BJ (cell line): ENCODE measurements around the gene XIST. TPM values are rescaled to one million over a fixed set of nuclear protein-coding genes. Genes with fewer than 3 reads are reported as not detected.

ENCODE experiments used
- CTCF ChIA-PET: fragments of 350-600 bp; formaldehyde crosslinking; extraction: SDS; loops from one replicate; lab custom pipeline; 2021; ENCODE audit warnings: antibody characterized with exemption, inconsistent platforms; lab: Yijun Ruan, JAX
- POLR2A ChIA-PET: fragments of 300-600 bp; sonication (Branson Sonifier 250); formaldehyde crosslinking; extraction: SDS; loops from one replicate; lab custom pipeline; 2021; ENCODE audit warnings: antibody characterized with exemption; lab: Charles Lee
- DNase-seq: peaks from one replicate; pipeline ENCODE4 v3.0.0-alpha.2; 2011; ENCODE audit warnings: low read depth
- H3K27me3 ChIP-seq: 2 replicates; pipeline ENCODE4 v1.6.0; 2011; ENCODE audit warnings: low read length; ENCODE audit not compliant: control insufficient read depth, insufficient read depth
- H3K36me3 ChIP-seq: 2 replicates; pipeline ENCODE4 v1.5.1; 2011; ENCODE audit warnings: low read length; ENCODE audit not compliant: control insufficient read depth, insufficient read depth
- H3K4me3 ChIP-seq: 2 replicates; pipeline ENCODE4 v1.5.1; 2011; ENCODE audit warnings: low read depth, mild to moderate bottlenecking, control low read depth, low read length
- polyA plus RNA-seq: library from polyadenylated mRNA; depleted of rRNA; stranded (reverse); fragments of >200 nt; gene quantifications from 2 replicates; pipeline ENCODE4 v1.2.3, GENCODE V29; 2011
- TF ChIP-seq, protein P1 (sequence below): IDR thresholded peaks from 2 replicates; pipeline ENCODE4 v1.5.1; 2011; ENCODE audit warnings: low read depth, mild to moderate bottlenecking, control low read depth, inconsistent platforms, low read length, moderate library complexity; ENCODE audit not compliant: insufficient read depth

XIST gene
- polyA plus RNA-seq, 1 experiment, result 0.11 TPM

DNA sequence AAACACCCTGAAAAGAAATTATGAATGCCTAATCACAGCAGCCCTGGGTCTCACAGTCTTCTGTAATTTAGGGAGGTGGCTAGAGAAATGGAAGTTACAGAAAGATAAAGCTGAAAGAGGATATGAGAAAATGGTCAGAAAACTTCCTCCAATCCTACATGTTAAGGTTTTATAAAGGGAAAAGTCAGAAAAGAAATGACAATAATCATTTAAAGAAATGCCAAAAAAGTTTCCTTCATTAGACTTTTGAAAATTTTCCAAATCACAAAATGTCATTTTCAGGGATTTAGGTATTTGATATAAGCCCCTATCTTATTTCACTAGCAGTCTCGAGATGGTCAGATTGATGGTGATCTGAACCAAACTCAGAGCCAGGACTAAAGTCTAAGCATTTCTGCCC lies 13.4 kb downstream of the XIST start:
- CTCF ChIA-PET, result no interaction called here
- TF ChIP-seq, protein P1, sequence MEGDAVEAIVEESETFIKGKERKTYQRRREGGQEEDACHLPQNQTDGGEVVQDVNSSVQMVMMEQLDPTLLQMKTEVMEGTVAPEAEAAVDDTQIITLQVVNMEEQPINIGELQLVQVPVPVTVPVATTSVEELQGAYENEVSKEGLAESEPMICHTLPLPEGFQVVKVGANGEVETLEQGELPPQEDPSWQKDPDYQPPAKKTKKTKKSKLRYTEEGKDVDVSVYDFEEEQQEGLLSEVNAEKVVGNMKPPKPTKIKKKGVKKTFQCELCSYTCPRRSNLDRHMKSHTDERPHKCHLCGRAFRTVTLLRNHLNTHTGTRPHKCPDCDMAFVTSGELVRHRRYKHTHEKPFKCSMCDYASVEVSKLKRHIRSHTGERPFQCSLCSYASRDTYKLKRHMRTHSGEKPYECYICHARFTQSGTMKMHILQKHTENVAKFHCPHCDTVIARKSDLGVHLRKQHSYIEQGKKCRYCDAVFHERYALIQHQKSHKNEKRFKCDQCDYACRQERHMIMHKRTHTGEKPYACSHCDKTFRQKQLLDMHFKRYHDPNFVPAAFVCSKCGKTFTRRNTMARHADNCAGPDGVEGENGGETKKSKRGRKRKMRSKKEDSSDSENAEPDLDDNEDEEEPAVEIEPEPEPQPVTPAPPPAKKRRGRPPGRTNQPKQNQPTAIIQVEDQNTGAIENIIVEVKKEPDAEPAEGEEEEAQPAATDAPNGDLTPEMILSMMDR, result no peak
- Histone ChIP-seq H3K36me3 (no peaks in the 10 kb centered on the region), H3K27me3 (no peaks in the 10 kb centered on the region), H3K4me3 (no peak overlapping the region)
- DNase-seq, result no peak
- POLR2A ChIA-PET, result interaction anchor here (0.6 kb wide), 1 partner anchor 10 kb away, joined by 12 read pairs; no protein-coding TSS in a partner anchor

DNA sequence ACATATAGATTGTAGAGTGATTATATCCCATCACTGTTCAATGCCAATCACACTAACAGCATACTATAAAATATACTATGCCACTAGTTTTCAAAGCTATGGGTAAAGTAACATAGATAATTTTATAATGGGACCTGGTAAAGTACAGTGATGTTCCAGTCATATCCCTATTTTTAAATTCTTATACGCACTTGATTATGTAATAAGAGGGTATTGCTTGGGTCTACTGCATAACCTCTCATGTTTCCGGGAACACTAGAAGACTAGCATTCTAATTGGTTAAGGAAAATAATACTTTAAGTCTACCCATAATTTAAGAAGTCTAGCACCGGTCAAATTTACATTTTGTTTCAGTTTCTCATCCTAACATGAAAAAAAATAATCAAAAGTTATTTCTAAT lies 14.4 kb downstream of the XIST start:
- POLR2A ChIA-PET, result no interaction called here
- no peaks in the 10 kb centered on the region for H3K27me3 ChIP-seq
- CTCF ChIA-PET, result no interaction called here
- DNase-seq, result no peak
- TF ChIP-seq, protein P1, result no peak
- no peak overlapping the region for H3K4me3 ChIP-seq
- H3K36me3 ChIP-seq, result no peaks in the 10 kb centered on the region

DNA sequence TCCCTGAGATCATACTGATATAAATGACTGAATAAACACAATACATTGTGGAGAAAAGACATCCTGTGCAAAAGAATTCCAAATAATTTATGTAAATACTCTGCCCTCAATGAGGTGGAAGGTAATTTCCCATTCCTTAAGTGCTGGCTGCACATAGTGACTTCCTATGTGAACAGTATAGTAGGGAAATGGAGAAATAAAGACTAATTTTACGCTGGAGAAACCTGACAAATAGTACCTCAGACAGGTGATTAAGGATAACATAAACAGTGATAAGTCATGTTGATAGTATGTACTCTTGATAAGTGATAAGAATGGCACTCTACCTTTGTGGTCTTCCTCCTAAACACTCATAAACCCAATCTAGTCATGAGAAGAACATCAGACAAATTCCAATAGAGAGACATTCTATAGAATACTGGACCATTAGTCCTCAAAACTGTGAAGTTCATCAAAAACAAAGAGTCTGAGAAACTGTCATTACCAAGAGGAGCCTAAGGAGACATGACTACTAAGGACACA lies 15.5 kb downstream of the XIST start:
- CTCF ChIA-PET, result no interaction called here

DNA sequence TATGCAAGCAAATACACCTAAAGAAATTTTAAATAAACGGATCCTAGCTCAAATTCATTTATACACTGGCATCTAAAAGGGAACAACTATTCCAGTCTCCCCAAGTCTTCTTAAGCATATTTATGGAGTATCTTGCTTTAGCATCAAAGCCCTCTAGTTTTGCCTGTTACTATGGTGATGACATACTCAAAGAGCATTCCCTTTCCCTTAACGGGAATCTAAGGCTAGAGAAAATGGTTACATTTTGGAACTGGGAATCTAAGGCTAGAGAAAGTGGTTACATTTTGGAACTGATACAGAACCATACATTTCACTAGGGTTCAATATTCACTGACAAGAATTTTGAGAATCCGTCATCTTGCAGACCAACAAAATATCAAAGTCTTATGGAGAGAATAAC lies 18.3 kb downstream of the XIST start:
- TF ChIP-seq, protein P1, result no peak
- Histone ChIP-seq H3K36me3 (no peaks in the 10 kb centered on the region), H3K4me3 (no peak overlapping the region), H3K27me3 (no peaks in the 10 kb centered on the region)
- POLR2A ChIA-PET, result interaction anchor here (0.6 kb wide), 1 partner anchor 176 kb away, joined by 3 read pairs; no protein-coding TSS in a partner anchor
- CTCF ChIA-PET, result no interaction called here
- DNase-seq, result no peak

More for the DNA sequence above, 15.5 kb downstream of the XIST start:
- H3K27me3 ChIP-seq, result no peaks in the 10 kb centered on the region
- TF ChIP-seq, protein P1, result no peak
- H3K36me3 ChIP-seq, result no peaks in the 10 kb centered on the region
- H3K4me3 ChIP-seq, result no peak overlapping the region
- POLR2A ChIA-PET, result no interaction called here
- no peak for DNase-seq

DNA sequence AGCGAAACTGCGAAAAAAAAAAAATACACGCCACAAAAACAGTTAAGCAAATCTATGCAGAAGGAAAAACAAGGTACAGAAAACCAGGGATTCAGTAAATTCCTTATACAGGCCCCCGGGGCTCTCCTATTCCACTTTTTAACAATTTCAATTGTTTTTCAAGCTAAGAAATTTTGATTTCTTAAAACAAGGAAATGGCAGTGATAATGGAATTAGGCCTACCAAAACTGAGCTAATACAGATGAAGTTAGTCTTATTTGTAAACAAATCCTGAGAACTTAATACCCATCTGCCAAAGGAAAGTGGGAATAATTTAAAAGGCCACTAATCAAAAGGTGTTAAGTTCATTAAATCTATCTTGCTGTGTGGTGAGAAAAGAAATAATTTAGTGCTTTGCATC lies 20.2 kb downstream of the XIST start:
- H3K36me3 ChIP-seq, result no peaks in the 10 kb centered on the region
- H3K4me3 ChIP-seq, result no peak overlapping the region
- DNase-seq, result no peak
- CTCF ChIA-PET, result interaction anchor here (0.7 kb wide), 1 partner anchor 16 kb away, joined by 3 read pairs; no protein-coding TSS in a partner anchor
- POLR2A ChIA-PET, result no interaction called here
- TF ChIP-seq, protein P1, result no peak
- H3K27me3 ChIP-seq, result no peaks in the 10 kb centered on the region
